T-cell (primary cell): ENCODE results near the gene RNF224. TPM values are rescaled to one million over a fixed set of nuclear protein-coding genes. Genes with fewer than 3 reads are reported as not detected.

ENCODE experiments used
- ATAC-seq, 4 experiments: fragments of 200-7000 bp in 3 of 4; fragments of 150-1000 bp in 1 of 4; cut with Tn5 transposase; replicated peaks in 1 of 4; 1 replicate in 3 of 4; 2 replicates in 1 of 4; pipeline ENCODE4 v1.10.0; 2021; ENCODE audit warnings: moderate library complexity in 3 of 4, mild to moderate bottlenecking in 2 of 4, moderate number of reproducible peaks in 1 of 4
- CTCF ChIA-PET, 2 donors: fragments of 300-600 bp; sonication (Branson Sonifier 250); formaldehyde crosslinking; loops; one replicate each; lab custom pipeline; 2022; ENCODE audit warnings: antibody characterized with exemption in 2 of 2; lab: Charles Lee
- POLR2A ChIA-PET, 2 donors: fragments of 300-600 bp; sonication (Branson Sonifier 250); formaldehyde crosslinking; loops; one replicate each; lab custom pipeline; 2022; ENCODE audit warnings: antibody characterized with exemption in 2 of 2; lab: Charles Lee
- DNase-seq, 35 experiments: peaks; one replicate each; pipeline versions ENCODE4 v3.0.0 to v3.0.0-alpha.2; 2013 to 2023
- H3K27ac ChIP-seq: one replicate; pipeline ENCODE4 v1.5.1; 2013; ENCODE audit warnings: low read length
- H3K27me3 ChIP-seq, 2 experiments: replicated peaks in 1 of 2; 1 replicate in 1 of 2; 2 replicates in 1 of 2; pipeline versions ENCODE4 v1.6.1 to v1.7.0; 2013; ENCODE audit warnings: low read length in 1 of 2, mixed read lengths in 1 of 2; ENCODE audit not compliant: control insufficient read depth in 2 of 2, insufficient read depth in 2 of 2; ENCODE audit errors: extremely low read depth in 1 of 2
- H3K36me3 ChIP-seq, 2 donors: 1 replicate in 1 of 2; 2 replicates in 1 of 2; pipeline versions ENCODE4 v1.6.1 to v1.7.0; 2013; ENCODE audit warnings: low read length in 1 of 2; ENCODE audit not compliant: control insufficient read depth in 2 of 2, insufficient read depth in 1 of 2; ENCODE audit errors: extremely low read depth in 1 of 2
- H3K4me1 ChIP-seq, 2 experiments: 1 replicate in 1 of 2; 2 replicates in 1 of 2; pipeline versions ENCODE4 v1.6.1 to v1.7.0; 2013; ENCODE audit warnings: low read length in 2 of 2, mixed read lengths in 1 of 2; ENCODE audit not compliant: insufficient read depth in 2 of 2, control insufficient read depth in 1 of 2; ENCODE audit errors: extremely low read depth in 1 of 2
- H3K4me3 ChIP-seq, 2 donors: 1 replicate in 1 of 2; 2 replicates in 1 of 2; pipeline versions ENCODE4 v1.5.1 to v1.7.0; 2013; ENCODE audit warnings: mild to moderate bottlenecking in 2 of 2, low read length in 1 of 2, moderate library complexity in 1 of 2; ENCODE audit not compliant: control insufficient read depth in 1 of 2; ENCODE audit errors: extremely low read depth in 1 of 2
- H3K9me3 ChIP-seq: 2 replicates; pipeline ENCODE4 v1.7.0; 2013
- H3K27ac Mint-ChIP-seq, 2 donors: one replicate each; pipeline ENCODE4 v1.8.0; 2020 to 2021; ENCODE audit warnings: mild to moderate bottlenecking in 2 of 2, mixed read lengths in 2 of 2
- H3K27me3 Mint-ChIP-seq, 2 donors: one replicate each; pipeline ENCODE4 v1.8.0; 2021 to 2022; ENCODE audit warnings: mixed read lengths in 2 of 2
- H3K36me3 Mint-ChIP-seq: one replicate; pipeline ENCODE4 v1.8.0; 2021; ENCODE audit warnings: mixed read lengths
- H3K4me1 Mint-ChIP-seq, 3 donors: one replicate each; pipeline ENCODE4 v1.8.0; 2020 to 2022; ENCODE audit warnings: mixed read lengths in 3 of 3, mild to moderate bottlenecking in 1 of 3
- H3K4me3 Mint-ChIP-seq, 3 donors: one replicate each; pipeline ENCODE4 v1.8.0; 2020 to 2022; ENCODE audit warnings: mild to moderate bottlenecking in 3 of 3, mixed read lengths in 3 of 3, moderate library complexity in 3 of 3
- H3K9me3 Mint-ChIP-seq, 3 donors: one replicate each; pipeline ENCODE4 v1.8.0; 2020 to 2022; ENCODE audit warnings: mixed read lengths in 3 of 3
- WGBS: methylation state at CpG from one replicate; pipeline ENCODE4 v1.1.5; 2013; ENCODE audit warnings: missing lambda C conversion rate; ENCODE audit not compliant: insufficient coverage; 5-methylcytosine and 5-hydroxymethylcytosine counted together
- total RNA-seq, 35 experiments: library from RNA in 6 of 35; stranded (reverse) in 6 of 35; fragments of 120-200 nt in 1 of 35; gene quantifications; one replicate each; pipeline versions ENCODE4 v1.2.1 to v1.2.4 and lab custom pipeline; 2013 to 2026

The RNF224 gene
- total RNA-seq, 5 donors from 2014 or later (not counting 1 experiment from before 2014, with no cell fraction given) = not detected

DNA sequence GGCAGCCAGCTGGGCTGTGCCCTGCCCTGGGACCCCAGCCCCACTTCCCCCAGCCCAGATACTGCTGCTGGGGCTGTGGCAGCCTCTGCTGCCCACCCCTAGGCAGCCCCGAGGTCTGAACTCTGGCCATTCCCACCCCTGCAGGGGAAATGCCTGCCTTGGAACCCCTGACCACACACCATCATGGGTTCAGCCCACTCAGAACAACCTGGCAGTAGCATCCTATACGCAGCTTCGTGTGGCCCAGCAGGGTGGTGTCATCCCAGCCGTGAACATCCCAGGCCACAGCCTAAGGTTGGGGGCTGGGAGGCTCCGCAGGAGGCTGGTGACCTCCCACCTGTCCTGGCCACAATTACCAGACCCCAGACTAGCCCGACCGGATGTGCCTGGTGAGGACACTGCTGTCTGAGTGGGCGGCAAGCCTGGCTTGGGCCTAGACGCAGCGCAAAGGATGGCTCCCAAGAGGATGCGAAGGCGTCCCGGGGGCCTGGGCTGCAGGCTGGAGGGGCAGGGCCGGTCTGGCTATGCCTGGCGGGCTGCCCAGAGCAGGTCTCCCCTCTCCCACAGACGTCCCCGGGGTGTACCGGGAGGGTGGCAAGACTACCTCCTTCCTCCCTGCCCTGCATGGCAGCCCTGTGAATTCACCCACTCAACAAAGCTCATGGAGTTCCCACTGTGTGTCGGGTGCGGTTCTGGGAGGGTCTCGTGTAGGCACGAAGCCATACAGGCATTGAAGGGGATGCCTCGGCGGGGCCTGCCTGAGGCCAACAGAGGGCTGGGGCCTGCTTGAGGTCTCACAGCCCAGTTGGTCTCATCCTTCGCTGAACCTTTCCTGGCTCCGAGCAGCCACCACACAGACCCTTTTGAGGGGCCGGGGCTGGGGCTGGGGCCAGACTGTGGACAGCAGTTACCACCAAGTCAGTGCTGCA lies 1.9 kb downstream of the RNF224 start:
- DNase-seq (no peak), ATAC-seq (no peak)
- ChIA-PET CTCF (no interaction called here), POLR2A (no interaction called here)
- 83% methylated on average over 24 of the region's 27 CpGs for WGBS
- H3K36me3 ChIP-seq = no peaks in the 10 kb centered on the region
- H3K27ac ChIP-seq = no peak overlapping the region
- H3K27me3 ChIP-seq = peaks cover 0 to 67% of the 10 kb centered on the region in 2 experiments
- Mint-ChIP-seq H3K9me3 (no peaks in the 10 kb centered on the region), H3K36me3 (no peaks in the 10 kb centered on the region), H3K4me1 (peaks cover 2 to 6% (median 4%) of the 10 kb centered on the region in 3 donors), H3K27me3 (peaks cover 4 to 12% of the 10 kb centered on the region in 2 donors), H3K4me3 (no peak overlapping the region), H3K27ac (no peak overlapping the region)
- no peaks in the 10 kb centered on the region for H3K9me3 ChIP-seq
- H3K4me1 ChIP-seq = peaks cover 0 to 13% of the 10 kb centered on the region in 2 experiments
- H3K4me3 ChIP-seq = no peak overlapping the region

DNA sequence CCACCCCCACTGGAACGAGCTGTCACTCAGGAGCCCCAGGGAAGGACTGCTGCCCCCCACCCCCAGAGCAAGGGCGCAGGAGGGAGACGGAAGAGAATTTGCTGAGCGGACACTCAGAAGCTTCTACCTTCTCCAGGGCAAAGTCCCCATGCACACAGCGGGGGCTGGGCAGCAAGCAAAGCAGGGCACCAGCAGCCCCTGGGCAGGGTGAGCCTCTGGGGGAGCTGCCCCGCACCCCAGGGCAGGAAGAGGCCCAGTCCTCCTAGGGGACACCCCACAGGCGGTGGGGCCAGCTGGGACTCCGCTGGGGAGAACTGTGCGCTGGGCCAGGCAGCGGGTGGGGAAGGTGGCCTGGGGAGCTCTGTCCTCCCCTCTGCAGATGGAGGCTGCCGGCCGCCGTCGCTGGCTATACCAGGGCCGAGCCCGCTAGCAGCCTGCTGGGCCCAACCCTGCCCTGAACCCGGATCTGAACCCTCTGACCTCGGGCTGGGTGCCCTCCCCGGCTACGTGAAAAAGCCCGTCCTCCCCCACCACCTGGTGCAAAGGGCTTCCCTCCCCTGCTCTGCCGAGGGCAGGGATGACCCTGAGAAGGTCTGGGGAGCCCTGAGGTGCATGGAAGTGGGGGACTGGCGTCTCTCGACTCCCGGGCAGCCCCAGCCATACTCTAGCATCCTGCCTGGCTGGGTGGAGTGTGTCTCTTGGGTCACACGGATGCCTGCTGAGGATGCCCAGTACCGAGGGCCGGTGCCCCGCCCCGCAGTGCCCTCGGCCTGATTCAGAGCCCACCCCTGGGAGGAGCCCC lies 2.8 kb downstream of the RNF224 start:
- Mint-ChIP-seq H3K9me3 (no peaks in the 10 kb centered on the region), H3K27ac (no peak overlapping the region), H3K4me1 (peaks cover 2 to 7% (median 6%) of the 10 kb centered on the region in 3 donors), H3K4me3 (no peak overlapping the region), H3K36me3 (no peaks in the 10 kb centered on the region), H3K27me3 (peaks cover 4 to 16% of the 10 kb centered on the region in 2 donors)
- no peaks in the 10 kb centered on the region for H3K36me3 ChIP-seq
- ATAC-seq (no peak), DNase-seq (no peak)
- no peak overlapping the region for H3K4me3 ChIP-seq
- POLR2A ChIA-PET = no interaction called here
- peaks cover 0 to 8% of the 10 kb centered on the region in 2 experiments for H3K4me1 ChIP-seq
- peaks cover 0 to 75% of the 10 kb centered on the region in 2 experiments for H3K27me3 ChIP-seq
- WGBS = 73% methylated on average over 24 of the region's 31 CpGs
- H3K9me3 ChIP-seq = no peaks in the 10 kb centered on the region
- H3K27ac ChIP-seq = no peak overlapping the region
- CTCF ChIA-PET = no interaction called here

DNA sequence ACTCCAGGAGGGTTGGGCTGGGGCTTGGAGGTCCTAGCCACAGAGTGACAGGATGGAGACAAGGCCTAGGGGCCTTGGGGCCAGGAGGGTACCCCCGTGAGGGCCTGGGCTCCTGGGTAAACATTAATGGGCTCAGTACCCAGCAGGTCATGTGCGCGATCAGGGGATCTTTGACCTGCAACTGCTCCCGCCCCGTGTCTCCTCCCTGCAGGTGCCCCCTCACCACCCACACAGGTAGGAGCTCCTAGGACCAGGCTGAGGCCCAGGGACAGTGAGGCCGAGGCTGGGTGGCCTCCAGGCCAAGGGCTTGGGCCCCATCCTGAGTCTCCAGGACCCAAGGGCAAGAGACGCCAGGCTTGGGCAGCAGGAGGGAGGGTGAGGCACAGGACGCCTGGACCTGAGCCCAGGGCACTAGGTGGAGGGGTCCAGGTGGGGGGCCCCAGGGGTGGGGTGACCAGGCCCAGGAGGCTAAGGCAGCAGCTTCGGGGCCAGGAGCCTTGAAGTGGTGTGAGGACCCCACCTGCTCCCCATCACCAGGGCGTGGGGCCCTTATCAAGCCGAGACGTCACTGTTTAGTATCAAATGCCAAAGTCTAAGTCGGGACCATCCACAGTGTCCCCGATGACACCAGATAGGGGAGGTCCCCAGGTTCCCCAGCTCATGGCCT lies 3.5 kb downstream of the RNF224 start, which contains the start of gene SLC34A3:
SLC34A3 (plus strand) TSS at position 197 of the 667 bp plus-strand sequence. CDS start 802 bp downstream, outside the sequence.
- H3K36me3 Mint-ChIP-seq = no peaks in the 10 kb centered on the region
- Histone ChIP-seq H3K27me3 (peaks cover 0 to 81% of the 10 kb centered on the region in 2 experiments), H3K4me3 (no peak within 1 kb of the TSS), H3K36me3 (no peaks in the 10 kb centered on the region), H3K27ac (no peak within 1 kb of the TSS), H3K9me3 (no peaks in the 10 kb centered on the region), H3K4me1 (peaks cover 0 to 12% of the 10 kb centered on the region in 2 experiments)
- POLR2A ChIA-PET = no interaction called here
- whole genome bisulfite sequencing = 77% methylated on average over 6 of the region's 14 CpGs
- no peak for ATAC-seq
- no peak within 1 kb of the TSS for H3K27ac Mint-ChIP-seq
- H3K4me1 Mint-ChIP-seq = peaks cover 2 to 10% (median 6%) of the 10 kb centered on the region in 3 donors
- no peak for DNase-seq
- H3K9me3 Mint-ChIP-seq = no peaks in the 10 kb centered on the region
- H3K27me3 Mint-ChIP-seq = peaks cover 4 to 17% of the 10 kb centered on the region in 2 donors
- CTCF ChIA-PET = no interaction called here
- no peak within 1 kb of the TSS for H3K4me3 Mint-ChIP-seq

GRCh38 chr9:137231372-137232039 lies 4.2 kb downstream of the RNF224 start:
- Mint-ChIP-seq H3K27me3 (peaks cover 4 to 17% of the 10 kb centered on the region in 2 donors), H3K9me3 (no peaks in the 10 kb centered on the region), H3K36me3 (no peaks in the 10 kb centered on the region), H3K27ac (no peak overlapping the region), H3K4me1 (peaks cover 2 to 12% (median 6%) of the 10 kb centered on the region in 3 donors), H3K4me3 (no peak overlapping the region)
- H3K27me3 ChIP-seq = peaks cover 0 to 80% of the 10 kb centered on the region in 2 experiments
- ChIA-PET CTCF (no interaction called here), POLR2A (no interaction called here)
- peaks cover 0 to 17% of the 10 kb centered on the region in 2 experiments for H3K4me1 ChIP-seq
- WGBS = 85% methylated on average over 11 of the region's 23 CpGs
- H3K9me3 ChIP-seq = no peaks in the 10 kb centered on the region
- H3K27ac ChIP-seq = no peak overlapping the region
- H3K36me3 ChIP-seq = no peaks in the 10 kb centered on the region
- ATAC-seq (no peak), DNase-seq (no peak)
- no peak overlapping the region for H3K4me3 ChIP-seq

- Histone ChIP-seq H3K27ac (no peak overlapping the region), H3K4me3 (no peak overlapping the region), H3K9me3 (no peaks in the 10 kb centered on the region), H3K36me3 (no peaks in the 10 kb centered on the region), H3K27me3 (peaks cover 0 to 74% of the 10 kb centered on the region in 2 experiments), H3K4me1 (peaks cover 3 to 23% of the 10 kb centered on the region in 2 experiments)
- no peaks in the 10 kb centered on the region for H3K36me3 Mint-ChIP-seq
- H3K27me3 Mint-ChIP-seq = peaks cover 4 to 17% of the 10 kb centered on the region in 2 donors
- H3K9me3 Mint-ChIP-seq = no peaks in the 10 kb centered on the region
- no peak overlapping the region for H3K4me3 Mint-ChIP-seq
- H3K4me1 Mint-ChIP-seq = peaks cover 4 to 15% (median 6%) of the 10 kb centered on the region in 3 donors
- ATAC-seq (no peak), DNase-seq (no peak)
- H3K27ac Mint-ChIP-seq = no peak overlapping the region
- CTCF ChIA-PET = no interaction called here
- POLR2A ChIA-PET = no interaction called here
- WGBS = 82% methylated on average over 9 of the region's 10 CpGs
These were observed 4.8 kb downstream of the RNF224 start for GRCh38 chr9:137232101-137232500.
